ENCODE measurements around the gene SESN1.

SESN1 gene

DNA sequence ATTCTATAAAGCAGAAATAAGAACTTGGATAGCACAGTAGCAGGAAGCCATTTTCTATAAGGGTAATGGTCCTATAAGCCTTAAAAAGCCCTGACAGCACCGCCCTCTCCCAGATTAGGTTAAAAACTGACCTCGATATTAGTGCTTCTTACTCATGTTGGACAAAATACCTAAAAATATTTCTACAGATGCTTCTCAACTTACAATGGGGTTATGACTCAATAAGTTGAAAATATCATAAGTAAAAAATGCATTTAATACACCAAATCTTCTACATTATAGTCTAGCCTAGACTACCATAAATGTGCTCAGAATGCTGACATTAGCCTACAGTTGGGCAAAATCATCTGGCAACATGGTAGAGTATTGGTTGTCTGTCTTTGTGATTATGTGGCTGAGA, 70.3 kb downstream of the SESN1 start:
- no peak for DNase-seq

DNA sequence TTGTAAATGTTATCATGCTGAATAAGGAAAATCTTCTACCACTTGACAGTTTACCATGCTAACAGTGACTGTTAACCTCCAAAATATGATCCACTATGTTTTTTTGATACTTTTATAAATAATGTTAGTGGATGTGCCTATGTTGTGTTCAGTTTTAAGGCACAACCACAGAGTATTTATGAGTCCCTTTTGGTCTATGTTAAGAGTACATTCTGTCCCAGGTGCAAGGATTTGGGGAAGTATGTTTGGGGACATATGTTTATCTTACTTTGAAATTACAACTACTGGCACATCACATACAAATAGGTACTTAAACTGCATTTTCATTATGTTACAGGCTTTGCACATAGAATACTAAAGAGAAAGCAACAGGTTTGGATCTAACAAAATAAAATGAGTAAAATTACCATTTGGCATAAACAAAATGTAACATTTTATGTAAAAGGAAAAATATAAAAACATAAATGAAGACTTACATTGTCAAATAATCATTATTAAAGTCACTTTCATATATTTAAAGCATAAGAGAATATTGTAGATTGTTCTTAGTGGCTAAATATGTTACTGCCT, 71.2 kb downstream of the SESN1 start:
- DNase-seq: no peak

DNA sequence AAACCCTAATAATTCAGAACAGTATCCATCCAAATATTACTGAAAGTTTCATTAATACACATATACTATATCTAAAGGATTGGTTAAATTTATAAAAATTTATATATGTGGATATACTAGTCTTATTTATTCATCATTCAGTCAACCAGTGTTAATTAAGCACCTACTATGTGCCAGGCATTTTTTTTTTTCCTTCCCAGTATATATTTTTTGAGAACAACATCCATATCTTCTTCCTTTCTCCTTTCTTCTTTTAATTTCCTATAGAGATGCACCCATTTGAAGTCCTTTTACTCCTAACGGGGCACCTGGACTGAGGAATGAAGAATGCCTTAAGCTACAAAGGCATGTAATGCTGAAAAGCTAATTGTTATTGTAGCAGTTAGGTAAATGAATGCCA, 72.8 kb downstream of the SESN1 start:
- DNase-seq: no peak

DNA sequence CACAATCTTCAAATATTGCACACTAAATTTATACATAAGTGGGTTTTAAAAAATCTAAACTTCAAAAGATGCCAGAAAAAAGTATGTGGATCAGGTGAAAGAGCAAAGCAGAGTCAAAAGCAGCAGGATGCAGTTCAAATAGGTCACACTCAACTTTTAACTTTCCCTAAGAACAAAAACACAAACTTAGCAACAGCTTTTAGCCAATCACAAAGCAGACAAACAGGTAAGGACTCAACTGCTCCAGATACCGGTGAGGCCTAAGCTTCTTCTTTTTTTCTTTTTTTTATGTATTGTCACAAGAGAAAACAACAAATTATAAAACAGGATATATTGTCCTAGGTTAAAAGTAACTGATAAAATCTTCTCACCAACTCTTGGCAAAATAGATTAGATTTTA, 74.7 kb downstream of the SESN1 start:
- DNase-seq: no peak

DNA sequence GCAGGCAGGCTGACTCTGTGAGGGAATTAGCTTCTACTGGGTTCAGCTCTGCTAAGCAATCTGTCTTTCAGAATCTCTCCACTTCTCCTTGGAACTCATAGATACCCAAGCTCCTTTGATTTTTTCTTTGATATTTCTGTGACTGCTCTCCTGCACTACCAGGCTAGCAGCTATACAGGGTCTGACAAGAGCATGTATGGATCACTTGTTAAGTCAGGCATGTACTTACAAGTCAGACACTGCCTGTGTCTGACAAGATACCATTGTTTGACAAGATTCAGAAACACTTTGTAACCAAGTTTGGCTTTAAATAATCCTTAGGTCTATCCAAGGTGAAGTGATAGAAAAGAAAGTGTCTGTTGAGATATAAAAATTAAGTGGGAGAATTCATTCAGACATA, 79.5 kb downstream of the SESN1 start:
- DNase-seq: no peak

DNA sequence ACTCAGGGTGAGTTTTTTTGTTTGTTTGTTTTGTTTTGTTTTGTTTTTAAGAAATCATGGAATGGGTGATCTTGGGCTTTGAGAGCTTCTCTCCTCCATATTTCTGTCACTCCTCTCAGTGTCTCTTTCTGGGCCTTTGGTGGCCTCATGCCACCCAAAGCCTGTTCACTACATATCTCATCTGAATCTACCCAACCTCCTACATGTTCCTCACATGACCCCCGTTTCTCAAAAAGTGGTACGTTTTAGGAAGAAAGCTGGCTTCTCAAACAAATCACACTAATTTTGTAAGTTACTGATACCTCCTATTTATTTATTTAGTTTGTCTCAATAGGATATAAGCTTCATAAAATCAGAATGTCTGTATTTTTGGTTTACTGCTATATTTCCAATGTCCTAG, 80.0 kb downstream of the SESN1 start:
- DNase-seq: no peak

DNA sequence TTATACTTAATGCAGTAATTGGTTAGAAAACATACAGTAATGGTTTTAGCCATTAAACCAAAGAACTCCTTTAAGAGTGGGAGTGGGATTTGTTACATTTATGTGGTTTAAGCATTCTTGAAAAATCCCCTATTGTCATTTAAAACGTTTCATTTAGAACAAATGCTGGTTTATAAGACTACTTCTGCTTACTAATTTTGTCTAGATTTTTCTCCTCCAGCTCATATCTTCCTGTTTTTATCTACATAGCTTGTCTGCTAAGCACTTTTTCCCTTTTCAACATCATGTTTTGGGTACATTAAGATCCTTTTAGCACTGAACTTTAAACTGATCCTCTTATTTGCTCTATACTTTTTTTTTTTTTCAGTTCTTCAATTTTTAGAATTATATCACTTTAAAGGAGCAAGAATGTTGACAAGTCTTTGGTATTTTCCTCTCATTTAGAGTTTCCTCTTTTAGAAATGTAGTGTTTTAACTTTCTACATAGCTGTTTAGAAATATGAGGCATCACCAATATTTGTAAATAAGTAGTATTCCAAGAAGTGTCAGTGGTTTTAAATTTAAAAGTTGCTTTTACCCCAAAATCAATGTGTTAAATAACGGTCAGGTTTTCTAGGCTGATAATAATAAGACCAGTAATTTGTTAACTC, 80.9 kb downstream of the SESN1 start:
- DNase-seq: no peak

DNA sequence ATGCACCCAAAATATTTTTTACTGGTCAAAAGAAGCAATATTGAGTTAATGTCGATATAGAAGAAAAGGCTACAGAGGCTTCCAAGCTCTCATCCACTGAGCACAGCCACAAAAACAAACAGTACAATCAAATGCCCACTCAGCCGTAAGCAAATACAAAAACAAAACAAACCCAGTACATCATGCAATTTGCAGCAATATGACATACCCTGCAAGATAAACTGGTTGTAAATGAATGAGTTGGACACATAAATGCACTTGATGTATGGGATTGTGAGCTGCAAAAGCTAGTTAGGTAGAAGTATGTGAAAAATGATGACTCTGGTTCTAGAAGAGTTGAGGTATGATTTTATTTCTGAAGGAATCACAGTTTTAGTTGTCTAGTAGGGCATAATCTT, 83.9 kb downstream of the SESN1 start:
- DNase-seq: no peak

DNA sequence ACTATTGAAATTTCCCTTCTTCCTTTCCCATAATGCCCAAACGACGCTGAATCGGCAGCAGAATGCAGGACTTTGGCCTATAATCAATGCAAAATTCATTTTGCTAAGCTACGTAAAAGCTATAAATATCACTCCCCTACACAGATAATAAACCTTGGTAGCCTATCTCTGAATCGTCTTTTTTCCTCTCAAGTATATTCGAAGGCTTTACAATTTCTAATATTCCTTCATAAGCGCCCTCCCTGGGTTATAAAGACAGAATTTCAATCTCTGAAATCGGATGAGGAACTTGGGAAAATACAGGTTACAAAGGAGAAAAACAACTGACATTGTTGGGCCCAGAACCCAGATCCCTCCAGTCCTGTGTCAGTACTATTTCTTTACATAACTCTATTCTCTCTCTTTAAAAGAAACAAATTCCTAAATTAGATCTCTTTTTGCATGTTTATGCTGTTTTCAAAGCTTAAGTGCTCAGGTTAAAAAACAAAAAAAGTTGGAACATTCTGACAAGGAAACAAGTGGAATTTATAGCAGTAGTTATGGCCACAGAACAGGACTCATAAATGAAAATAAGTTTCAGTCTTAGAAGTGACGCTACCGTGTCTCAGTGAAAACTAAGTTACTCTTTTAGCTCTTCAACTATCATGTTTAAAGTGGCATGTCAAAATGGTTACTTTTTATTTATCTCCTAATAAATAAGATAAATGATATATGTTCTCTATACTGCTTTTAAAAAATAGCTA, 84.5 kb downstream of the SESN1 start:
- DNase-seq: no peak

DNA sequence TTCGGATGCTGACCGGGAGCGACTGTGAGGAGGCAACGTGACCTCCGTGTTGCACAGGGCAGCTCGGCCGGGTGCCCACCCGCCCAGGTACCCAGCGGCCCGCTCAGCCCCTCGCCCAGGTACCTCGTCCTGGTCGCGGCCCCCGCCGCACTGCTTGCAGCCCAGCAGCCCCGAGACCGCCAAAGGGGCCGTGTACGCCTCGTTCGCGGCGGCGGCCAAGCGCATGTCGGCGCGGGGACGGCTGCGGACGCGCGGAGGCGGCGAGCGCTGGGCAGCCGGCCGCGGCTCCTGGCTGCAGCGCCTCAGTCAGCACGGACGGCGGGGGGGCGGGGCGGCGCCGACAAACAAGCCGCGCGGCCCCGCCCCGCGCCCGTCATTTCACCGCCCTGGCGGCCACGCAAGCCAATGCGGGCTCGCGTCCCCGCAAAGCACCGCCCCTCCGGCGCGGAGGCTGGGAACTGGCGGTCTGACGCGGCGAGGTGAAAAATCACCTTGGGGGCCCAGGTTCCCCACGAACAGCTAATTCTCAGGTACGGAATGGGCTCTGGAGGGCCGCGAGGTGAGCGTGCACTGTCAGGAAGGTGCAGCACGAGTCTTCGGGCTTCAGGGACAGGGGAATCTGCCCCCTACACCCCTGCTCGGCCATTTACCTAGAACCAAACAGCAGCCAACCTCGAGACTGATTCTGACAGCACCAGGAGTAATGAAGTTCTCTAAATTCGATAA, 85.2 kb downstream of the SESN1 start:
- peak; percentile 94 for DNase-seq

DNA sequence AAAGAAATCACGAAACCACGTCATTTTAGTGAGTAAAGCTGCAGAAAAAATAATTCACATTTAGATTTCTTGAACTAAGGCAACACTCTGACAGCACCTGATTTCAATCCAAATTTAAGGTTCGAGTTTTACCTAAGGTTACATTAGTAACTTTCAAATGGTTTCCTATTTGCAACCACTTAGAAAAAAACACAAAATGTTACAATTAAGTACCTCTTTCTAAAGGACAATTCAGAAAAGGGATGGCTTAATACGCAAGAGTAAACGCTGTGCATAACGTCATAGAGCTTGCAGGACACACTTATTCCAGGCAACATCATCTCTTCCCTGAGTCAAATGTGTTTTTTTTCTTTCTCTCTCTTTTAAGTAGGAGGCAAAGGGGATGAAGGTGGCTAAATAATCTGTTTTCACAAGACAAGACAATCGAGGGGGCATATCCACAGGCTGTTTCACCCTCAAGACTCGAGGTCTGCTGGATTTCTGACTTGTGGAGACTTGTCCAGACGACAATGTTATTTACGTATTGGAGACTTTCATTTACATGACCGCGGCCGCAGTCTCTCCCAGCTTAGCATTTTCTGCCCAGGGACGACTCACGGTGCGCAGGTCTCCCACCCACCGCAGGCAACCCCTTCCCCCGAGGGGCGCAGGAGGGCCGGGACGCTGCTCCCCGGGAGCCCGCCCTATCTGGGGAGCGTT, 86.0 kb downstream of the SESN1 start:
- no peak for DNase-seq

DNA sequence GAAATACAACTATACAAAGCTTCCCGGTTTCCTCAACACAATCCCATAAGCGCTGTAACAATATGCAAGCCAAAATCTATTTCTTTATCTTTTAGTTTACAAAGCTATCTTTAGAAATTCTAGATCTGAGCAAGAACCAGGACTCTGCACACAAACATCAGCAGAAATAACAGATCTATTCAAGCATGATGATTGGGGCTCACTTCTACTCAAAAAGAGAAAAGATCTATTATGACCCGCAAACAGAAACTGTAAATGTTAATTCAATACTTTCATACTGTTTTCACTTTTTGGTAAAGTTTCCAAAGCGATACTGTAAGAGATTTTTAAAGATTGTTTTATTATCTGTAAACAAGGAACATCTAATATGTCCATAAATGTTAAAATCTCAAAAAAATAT, 86.6 kb downstream of the SESN1 start:
- no peak for DNase-seq

DNA sequence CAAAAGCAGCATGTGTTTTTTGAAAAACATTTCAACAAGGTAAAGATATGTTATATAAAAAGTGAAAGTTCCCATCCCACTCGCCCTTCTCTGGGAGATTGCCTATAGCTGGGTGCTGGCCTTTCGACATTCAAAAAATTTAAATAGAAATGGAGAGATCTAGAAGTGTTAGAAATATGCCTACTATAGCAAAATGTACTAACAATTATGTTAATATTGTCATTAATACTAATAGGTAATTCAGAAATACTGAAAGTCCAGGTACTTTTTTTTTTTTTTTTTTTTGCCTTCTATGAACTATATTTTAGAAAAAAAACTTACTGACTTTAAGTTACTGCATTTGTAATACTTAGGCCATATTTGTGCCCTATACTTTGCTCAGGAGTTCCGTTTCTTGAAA, 87.1 kb downstream of the SESN1 start:
- no peak for DNase-seq

DNA sequence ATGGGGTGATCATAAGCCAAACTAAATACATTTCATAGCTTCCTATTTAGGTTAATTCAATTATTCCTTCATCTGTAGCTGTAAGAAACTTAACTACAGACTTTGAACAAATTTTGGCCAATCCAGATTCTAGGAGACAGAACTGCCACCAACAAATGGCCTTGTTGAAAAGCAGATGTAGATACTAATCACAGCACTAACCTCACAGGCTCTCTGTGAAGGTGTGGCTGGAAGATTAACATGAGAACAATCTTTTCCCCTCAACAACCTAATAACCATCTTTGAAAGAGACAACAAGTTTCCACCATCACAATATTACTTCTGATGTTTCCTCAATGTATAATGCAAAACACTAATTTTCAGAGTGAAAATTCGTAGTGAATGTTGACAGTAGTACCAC, 87.8 kb downstream of the SESN1 start:
- no peak for DNase-seq

DNA sequence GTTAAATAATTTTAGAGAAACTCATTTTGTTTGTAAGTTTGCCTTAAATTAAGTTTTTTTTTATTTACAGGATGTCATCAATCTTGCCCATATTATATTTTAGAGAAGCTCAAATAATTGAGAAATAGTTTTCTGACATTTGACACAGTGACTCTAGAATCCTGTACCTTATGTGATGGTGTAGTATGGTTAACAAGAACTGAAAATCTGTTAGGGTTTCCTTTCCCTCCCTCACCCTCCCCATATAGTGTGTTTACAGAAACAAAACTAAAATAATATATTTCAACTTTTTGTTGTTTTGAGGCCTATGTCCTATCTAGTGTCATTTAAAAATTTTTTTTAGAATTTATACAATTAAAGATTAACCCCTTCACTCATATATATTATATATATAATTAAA, 91.8 kb downstream of the SESN1 start:
- no peak for DNase-seq

DNA sequence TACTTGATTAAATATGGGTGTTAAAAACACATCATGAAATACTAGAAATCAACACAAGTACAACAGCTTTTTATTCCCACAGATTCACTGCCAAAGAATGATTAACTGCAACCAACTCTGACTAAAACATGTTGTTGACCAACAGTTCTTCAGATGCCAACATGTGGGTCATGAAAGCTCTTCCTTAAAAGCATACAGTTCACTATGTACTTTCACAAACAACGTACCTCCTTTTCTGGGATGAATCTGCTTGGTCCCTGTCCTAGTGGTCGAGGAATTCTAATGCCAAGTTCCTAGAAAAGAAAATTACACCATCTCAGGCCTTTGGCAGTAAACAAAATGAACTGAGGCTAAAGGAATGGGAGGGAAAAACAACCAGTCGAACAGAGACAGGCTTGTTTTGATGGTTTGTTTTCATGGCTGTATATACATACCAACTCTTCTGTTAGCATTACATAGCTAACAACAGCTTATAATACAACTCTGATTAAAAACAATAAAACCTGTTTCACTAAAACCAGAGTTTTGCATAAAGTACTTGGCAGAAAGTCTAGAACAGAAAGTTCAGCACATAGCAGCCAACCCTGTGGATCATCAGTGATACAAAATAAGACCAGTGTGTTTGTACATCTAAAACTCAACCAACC, 92.5 kb downstream of the SESN1 start:
- DNase-seq: no peak

DNA sequence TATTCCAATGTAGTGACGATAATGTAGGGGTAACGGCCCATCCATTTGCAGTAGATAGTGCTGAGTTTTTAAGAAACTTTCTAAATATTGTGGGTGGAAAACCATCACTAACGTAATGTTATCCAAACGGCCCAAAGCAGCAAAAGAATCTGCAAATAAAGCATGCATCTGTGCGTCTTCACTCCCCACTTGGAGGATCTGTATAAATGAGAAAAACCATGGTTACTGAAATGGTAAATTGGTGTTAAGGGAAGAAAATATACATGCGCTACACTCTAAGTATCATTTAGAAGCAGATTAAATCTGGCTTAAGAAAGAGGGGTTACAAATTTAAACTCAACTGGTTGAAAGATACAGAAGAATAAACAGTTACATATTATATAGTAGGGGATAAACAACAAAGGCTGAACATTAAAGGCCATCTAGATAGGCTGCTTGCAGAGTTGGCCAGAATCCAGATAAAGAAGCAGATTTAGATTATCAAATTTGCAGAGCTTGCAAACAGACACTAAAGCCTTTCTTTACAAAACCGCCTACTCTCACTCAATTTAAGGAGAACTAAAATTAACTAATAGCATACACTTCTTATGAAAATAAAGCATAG, 93.3 kb downstream of the SESN1 start:
- DNase-seq: no peak

DNA sequence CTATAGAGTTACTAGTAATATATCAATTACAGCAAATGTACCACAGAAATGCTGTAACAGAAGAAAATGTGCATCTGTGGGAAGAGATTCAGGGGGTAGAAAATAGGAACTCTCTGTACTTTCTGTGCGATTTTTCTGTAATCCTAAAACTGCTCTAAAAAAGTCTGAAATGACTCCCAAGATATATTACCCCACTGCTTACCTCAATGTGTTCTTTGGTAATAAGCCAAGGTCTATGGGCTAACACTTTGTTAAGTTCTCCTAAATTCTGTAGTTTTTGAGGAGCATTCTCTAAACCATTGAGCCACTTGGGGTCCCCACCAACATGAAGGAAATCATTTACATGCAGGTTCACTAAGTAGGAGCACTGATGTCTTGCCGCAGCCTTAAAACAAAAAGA, 94.4 kb downstream of the SESN1 start:
- no peak for DNase-seq

DNA sequence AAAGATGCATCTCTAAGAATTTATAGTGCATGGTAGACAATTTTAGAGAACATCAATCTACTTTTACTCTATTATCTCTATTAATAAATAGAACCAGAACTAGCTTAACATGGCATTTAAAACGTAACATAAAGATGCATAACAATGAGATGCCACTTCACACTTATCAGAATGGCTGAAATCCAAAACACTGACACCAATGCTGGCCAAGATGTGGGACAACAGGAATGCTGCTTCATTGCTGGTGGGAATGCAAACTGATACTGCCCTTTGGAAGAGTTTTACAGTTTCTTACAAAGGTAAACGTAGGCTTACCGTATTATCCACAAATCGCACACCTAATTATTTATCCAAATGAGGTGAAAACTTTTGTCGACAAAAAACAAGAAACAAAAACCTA, 95.2 kb downstream of the SESN1 start:
- no peak for DNase-seq

DNA sequence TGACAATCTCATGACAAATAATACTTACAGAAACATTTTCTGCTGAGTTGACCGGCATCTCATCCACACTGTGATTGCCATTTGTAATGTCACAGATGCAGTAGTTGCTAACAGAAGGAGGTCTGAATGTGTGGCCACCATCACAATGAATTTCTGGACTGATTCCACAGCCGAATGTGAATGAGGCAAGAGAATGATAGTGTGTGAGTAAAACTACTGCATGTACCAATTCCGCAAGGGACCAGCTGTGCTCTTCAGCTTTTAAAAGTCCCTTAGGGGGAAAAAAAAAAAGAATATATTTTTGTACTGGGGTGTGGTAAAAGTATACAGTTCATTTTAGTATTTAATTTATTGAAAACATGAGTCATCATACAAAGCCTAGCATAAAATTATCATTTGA, 96.2 kb downstream of the SESN1 start:
- DNase-seq: no peak

DNA sequence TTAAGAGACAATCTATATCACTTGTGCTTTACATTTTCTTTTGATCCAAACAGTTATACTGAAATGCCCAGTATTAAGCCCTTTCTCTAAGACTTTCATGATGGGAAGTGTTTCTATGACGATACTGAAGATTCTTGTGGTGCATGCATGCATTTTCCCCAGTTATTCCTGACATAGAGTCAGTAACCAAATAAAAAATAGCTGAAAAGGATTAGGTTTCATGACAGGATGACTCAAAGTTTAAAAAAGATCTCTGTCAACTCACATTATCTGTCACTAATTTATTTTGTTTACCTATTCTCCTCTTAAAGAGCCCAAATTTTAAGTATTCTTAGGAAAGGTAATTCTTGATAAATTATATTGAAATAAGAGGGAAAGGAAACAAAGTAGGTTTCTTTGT, 98.4 kb downstream of the SESN1 start:
- no peak for DNase-seq

DNA sequence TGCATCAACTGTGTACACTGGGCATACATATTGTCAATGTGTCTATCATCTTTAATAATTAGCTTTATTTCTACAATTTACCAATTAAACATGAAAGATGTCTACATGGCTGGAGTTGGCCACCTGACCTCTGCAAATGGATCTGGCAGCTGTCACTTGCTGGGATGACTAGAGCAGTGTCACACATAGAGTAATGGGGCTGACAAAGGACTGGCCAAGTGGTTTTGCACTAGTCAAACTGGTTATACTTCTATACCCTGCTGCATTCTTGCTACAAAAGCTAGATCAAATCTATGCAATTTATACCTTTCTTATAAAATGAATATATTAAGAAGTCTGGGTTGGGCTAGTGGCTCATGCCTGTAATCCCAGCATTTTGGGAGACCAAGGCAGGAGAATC, 99.3 kb downstream of the SESN1 start:
- no peak for DNase-seq

Data from activated CD8-positive, alpha-beta memory T cell treated with anti-CD3 and anti-CD28 coated beads for 24 hours (primary cell).